PC-3 (cell line): ENCODE data around the gene PLPP3. TPM values are rescaled to one million over a fixed set of nuclear protein-coding genes. Genes with fewer than 3 reads are reported as not detected.

Experiments
- ATAC-seq: fragments of 200-7000 bp; cut with Tn5 transposase; 2 replicates; pipeline ENCODE4 v1.9.1; 2020; ENCODE audit warnings: mild to moderate bottlenecking, moderate library complexity
- BruUV-seq: library from RNA; stranded (reverse); fragments of 400-500 nt; replicated peaks from 2 replicates; lab custom pipeline; 2021; lab: Mats Ljungman, UMichigan
- CTCF ChIA-PET: fragments of 300-600 bp; sonication (Branson Sonifier 250); formaldehyde crosslinking; loops from one replicate; lab custom pipeline; 2022; ENCODE audit warnings: antibody characterized with exemption; lab: Charles Lee
- POLR2A ChIA-PET: fragments of 300-600 bp; sonication (Branson Sonifier 250); formaldehyde crosslinking; loops from one replicate; lab custom pipeline; 2022; ENCODE audit warnings: antibody characterized with exemption; ENCODE audit not compliant: unreplicated experiment; lab: Charles Lee
- DNase-seq: peaks from one replicate; pipeline ENCODE4 v3.0.0-alpha.2; 2015
- H2AFZ ChIP-seq: fragments of 300-600 bp; sonication (generic); 2 replicates; pipeline ENCODE4 v1.6.0; 2016; ENCODE audit warnings: antibody characterized with exemption, low read length
- H3F3A ChIP-seq: fragments of 300-600 bp; sonication (generic); one replicate; pipeline ENCODE4 v1.6.0; 2017; ENCODE audit warnings: antibody characterized with exemption, low read length, control low read depth, mild to moderate bottlenecking; ENCODE audit not compliant: unreplicated experiment
- H3K27ac ChIP-seq: fragments of 300-600 bp; sonication (generic); 2 replicates; pipeline ENCODE4 v1.5.1; 2016; ENCODE audit warnings: mild to moderate bottlenecking, low read length
- H3K27me3 ChIP-seq: fragments of 300-600 bp; sonication (generic); 2 replicates; pipeline ENCODE4 v1.6.1; 2016; ENCODE audit warnings: low read length, mixed read lengths
- H3K36me3 ChIP-seq: fragments of 300-600 bp; sonication (generic); 2 replicates; pipeline ENCODE4 v1.6.1; 2016; ENCODE audit warnings: low read depth, mixed run types, low read length, mixed read lengths
- H3K4me1 ChIP-seq: fragments of 300-600 bp; sonication (generic); 2 replicates; pipeline ENCODE4 v1.5.1; 2016; ENCODE audit warnings: low read length; ENCODE audit not compliant: insufficient read depth
- H3K4me2 ChIP-seq: fragments of 300-600 bp; sonication (generic); 2 replicates; pipeline ENCODE4 v1.6.0; 2016; ENCODE audit warnings: low read length
- H3K4me3 ChIP-seq: fragments of 300-600 bp; sonication (generic); 2 replicates; pipeline ENCODE4 v1.5.1; 2016; ENCODE audit warnings: mild to moderate bottlenecking, low read length, mixed read lengths
- H3K79me2 ChIP-seq: fragments of 300-600 bp; sonication (generic); 2 replicates; pipeline ENCODE4 v1.6.1; 2017; ENCODE audit warnings: low read length, mixed read lengths
- H3K9ac ChIP-seq: fragments of 300-600 bp; sonication (generic); 2 replicates; pipeline ENCODE4 v1.6.0; 2016; ENCODE audit warnings: mild to moderate bottlenecking, low read length
- H3K9me2 ChIP-seq: fragments of 300-600 bp; sonication (generic); replicated peaks from 2 replicates; pipeline ENCODE4 v1.6.1; 2016; ENCODE audit warnings: mixed run types, low read length, mixed read lengths
- H3K9me3 ChIP-seq: fragments of 300-600 bp; sonication (generic); 2 replicates; pipeline ENCODE4 v1.6.1; 2016; ENCODE audit warnings: low read length, mixed read lengths
- H4K20me1 ChIP-seq: fragments of 300-600 bp; sonication (generic); 2 replicates; pipeline ENCODE4 v1.6.1; 2016; ENCODE audit warnings: low read length, mixed read lengths
- EZH2 ChIP-seq: fragments of 300-600 bp; sonication (generic); IDR thresholded peaks from one replicate; pipeline ENCODE4 v1.6.1; 2017; ENCODE audit warnings: antibody characterized with exemption, mild to moderate bottlenecking, low read length; ENCODE audit not compliant: unreplicated experiment
- EZH2phosphoT487 ChIP-seq: fragments of 300-600 bp; sonication (generic); IDR thresholded peaks from 2 replicates; pipeline ENCODE4 v1.6.1; 2018; ENCODE audit warnings: mild to moderate bottlenecking, antibody characterized with exemption, low read length, borderline replicate concordance
- intact Hi-C: fragments of 100-400 bp; cut with micrococcal nuclease; formaldehyde crosslinking; loops from 2 replicates; pipeline ENCODE4 v1.9.0; 2023
- total RNA-seq: library from RNA; depleted of rRNA; stranded (reverse); fragments of >200 nt; gene quantifications from 2 replicates; pipeline ENCODE4 v1.2.3, GENCODE V29; 2014
- TF ChIP-seq, protein P1 (sequence below): fragments of 300-600 bp; sonication (generic); conservative IDR thresholded peaks from 2 replicates; pipeline ENCODE4 v1.5.1; 2017; ENCODE audit warnings: antibody characterized with exemption, low read depth, mild to moderate bottlenecking, low read length

Gene PLPP3
- total RNA-seq, 1 experiment from 2014 or later: 41.0 TPM

DNA sequence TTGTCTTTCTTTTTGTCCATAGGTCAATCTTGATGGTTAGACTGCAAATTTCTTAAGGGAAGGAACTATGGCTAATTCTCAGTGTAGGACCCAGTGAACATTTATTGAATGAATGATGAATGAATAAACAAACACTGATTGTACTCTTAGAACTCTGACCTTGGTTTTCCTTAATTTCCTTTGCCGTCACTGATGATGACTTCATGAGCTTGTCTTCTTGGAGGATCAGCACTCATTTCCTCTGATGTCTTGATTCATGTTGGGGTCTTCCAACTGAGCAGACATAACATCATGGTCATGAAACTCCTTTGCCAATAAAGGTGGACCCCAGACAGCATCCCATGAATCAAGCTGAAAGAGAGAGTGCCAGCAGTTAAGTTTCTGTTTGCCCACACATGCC is 96.3 kb downstream of the PLPP3 start:
- Histone ChIP-seq H3K36me3 (no peaks in the 10 kb centered on the region), H3K27me3 (no peaks in the 10 kb centered on the region), H3K4me3 (no peak overlapping the region), H3K79me2 (no peaks in the 10 kb centered on the region), H3K4me1 (no peaks in the 10 kb centered on the region), H3K9me2 (no peaks in the 10 kb centered on the region), H4K20me1 (no peaks in the 10 kb centered on the region), H3K27ac (no peak overlapping the region), H2AFZ (no peak overlapping the region), H3K4me2 (no peak overlapping the region), H3K9me3 (no peaks in the 10 kb centered on the region), H3F3A (no peaks in the 10 kb centered on the region), H3K9ac (no peak overlapping the region)
- no peak for ATAC-seq
- ChIA-PET CTCF (no interaction called here), POLR2A (no interaction called here)
- TF ChIP-seq EZH2phosphoT487 (no peak), EZH2 (no peak)
- TF ChIP-seq, protein P1, sequence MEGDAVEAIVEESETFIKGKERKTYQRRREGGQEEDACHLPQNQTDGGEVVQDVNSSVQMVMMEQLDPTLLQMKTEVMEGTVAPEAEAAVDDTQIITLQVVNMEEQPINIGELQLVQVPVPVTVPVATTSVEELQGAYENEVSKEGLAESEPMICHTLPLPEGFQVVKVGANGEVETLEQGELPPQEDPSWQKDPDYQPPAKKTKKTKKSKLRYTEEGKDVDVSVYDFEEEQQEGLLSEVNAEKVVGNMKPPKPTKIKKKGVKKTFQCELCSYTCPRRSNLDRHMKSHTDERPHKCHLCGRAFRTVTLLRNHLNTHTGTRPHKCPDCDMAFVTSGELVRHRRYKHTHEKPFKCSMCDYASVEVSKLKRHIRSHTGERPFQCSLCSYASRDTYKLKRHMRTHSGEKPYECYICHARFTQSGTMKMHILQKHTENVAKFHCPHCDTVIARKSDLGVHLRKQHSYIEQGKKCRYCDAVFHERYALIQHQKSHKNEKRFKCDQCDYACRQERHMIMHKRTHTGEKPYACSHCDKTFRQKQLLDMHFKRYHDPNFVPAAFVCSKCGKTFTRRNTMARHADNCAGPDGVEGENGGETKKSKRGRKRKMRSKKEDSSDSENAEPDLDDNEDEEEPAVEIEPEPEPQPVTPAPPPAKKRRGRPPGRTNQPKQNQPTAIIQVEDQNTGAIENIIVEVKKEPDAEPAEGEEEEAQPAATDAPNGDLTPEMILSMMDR: no peak
- DNase-seq: no peak
- intact Hi-C loops: no loop called here
- no TSS peak for BruUV-seq

DNA sequence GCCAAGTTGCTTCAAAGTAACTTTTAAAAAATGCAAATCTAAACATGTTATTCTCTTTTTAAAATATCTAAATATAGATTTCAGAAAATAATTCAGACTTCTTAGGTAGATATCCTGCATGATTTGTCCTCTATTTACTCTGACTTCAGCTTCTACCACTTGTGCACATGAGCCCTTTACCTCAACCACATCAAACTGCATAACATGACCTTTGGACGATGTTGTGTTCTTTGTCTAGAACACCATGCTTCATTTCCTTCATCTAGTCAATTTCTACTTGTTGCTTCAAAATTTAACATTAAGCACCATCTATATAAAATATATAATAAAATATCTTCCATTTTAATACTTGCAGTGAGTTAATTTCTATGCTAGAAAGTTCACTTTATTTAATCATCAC is 96.9 kb downstream of the PLPP3 start:
- Histone ChIP-seq H3K9me3 (no peaks in the 10 kb centered on the region), H3F3A (no peaks in the 10 kb centered on the region), H3K27ac (no peak overlapping the region), H3K4me1 (no peaks in the 10 kb centered on the region), H3K79me2 (no peaks in the 10 kb centered on the region), H3K4me3 (no peak overlapping the region), H3K4me2 (no peak overlapping the region), H3K9ac (no peak overlapping the region), H3K36me3 (no peaks in the 10 kb centered on the region), H4K20me1 (no peaks in the 10 kb centered on the region), H3K27me3 (no peaks in the 10 kb centered on the region), H2AFZ (no peak overlapping the region), H3K9me2 (no peaks in the 10 kb centered on the region)
- ChIA-PET CTCF (no interaction called here), POLR2A (no interaction called here)
- BruUV-seq: no TSS peak
- DNase-seq (no peak), ATAC-seq (no peak)
- intact Hi-C loops: no loop called here
- TF ChIP-seq EZH2 (no peak), EZH2phosphoT487 (no peak)
- TF ChIP-seq, protein P1: no peak

DNA sequence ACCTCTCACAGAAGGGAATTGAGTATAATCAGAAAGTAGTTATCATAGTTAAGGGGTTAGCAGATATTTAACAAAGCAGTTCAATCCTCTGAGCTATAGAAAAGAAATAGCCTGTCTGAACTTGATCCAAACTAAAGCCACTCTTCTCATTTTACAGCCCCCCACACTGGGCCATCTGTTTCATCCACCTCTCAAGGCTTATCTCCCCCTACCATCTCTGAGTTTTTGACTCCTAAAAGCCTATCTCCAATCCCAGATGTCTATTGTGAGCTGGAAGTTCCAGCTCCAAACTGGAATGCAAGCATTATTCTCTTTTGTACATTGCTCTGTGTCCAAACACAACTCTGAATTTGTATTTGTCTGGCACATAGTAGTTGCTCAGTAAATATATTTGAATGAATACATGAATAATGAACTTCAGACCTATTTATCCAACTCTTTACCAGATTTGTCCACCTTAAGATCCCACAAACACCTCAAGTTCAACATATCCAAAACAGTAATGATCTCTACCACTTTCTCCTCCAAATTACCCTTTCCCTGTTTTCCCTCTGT is 98.1 kb downstream of the PLPP3 start:
- Histone ChIP-seq H3K4me2 (no peak overlapping the region), H3K27ac (no peak overlapping the region), H3K9ac (no peak overlapping the region), H3K9me3 (no peaks in the 10 kb centered on the region), H3K4me3 (no peak overlapping the region), H3F3A (no peaks in the 10 kb centered on the region), H3K27me3 (no peaks in the 10 kb centered on the region), H3K79me2 (no peaks in the 10 kb centered on the region), H2AFZ (no peak overlapping the region), H3K4me1 (no peaks in the 10 kb centered on the region), H4K20me1 (no peaks in the 10 kb centered on the region), H3K36me3 (no peaks in the 10 kb centered on the region), H3K9me2 (no peaks in the 10 kb centered on the region)
- DNase-seq (no peak), ATAC-seq (no peak)
- CTCF ChIA-PET: no interaction called here
- TF ChIP-seq EZH2 (no peak), EZH2phosphoT487 (no peak)
- TF ChIP-seq, protein P1: no peak
- no TSS peak for BruUV-seq
- POLR2A ChIA-PET: no interaction called here
- intact Hi-C loops: no loop called here
